Neural cell (in vitro differentiated cells): ENCODE data around the gene TMEM52B. TPM values are rescaled to one million over a fixed set of nuclear protein-coding genes. Genes with fewer than 3 reads are reported as not detected.

Experiments
- H2AFZ ChIP-seq: fragments of 200-600, 300-800 bp; sonication (generic), shearing (Covaris generic); 2 replicates; pipeline ENCODE4 v1.6.0; 2014; ENCODE audit warnings: low read depth, mild to moderate bottlenecking, antibody characterized with exemption, low read length, moderate library complexity
- H3F3A ChIP-seq: fragments of 200-600 bp; shearing (Covaris generic); 2 replicates; pipeline ENCODE4 v1.6.1; 2016; ENCODE audit warnings: mild to moderate bottlenecking, moderate library complexity, mixed read lengths, antibody characterized with exemption, low read length; ENCODE audit not compliant: insufficient read depth, poor library complexity, severe bottlenecking
- H3K27ac ChIP-seq: fragments of 200-600, 300-800 bp; sonication (generic), shearing (Covaris generic); 2 replicates; pipeline ENCODE4 v1.5.1; 2014; ENCODE audit warnings: mild to moderate bottlenecking, low read length, moderate library complexity
- H3K27me3 ChIP-seq: fragments of 300-800, 200-600 bp; sonication (generic), shearing (Covaris generic); 2 replicates; pipeline ENCODE4 v1.6.0; 2014; ENCODE audit warnings: mild to moderate bottlenecking, low read depth, low read length, moderate library complexity; ENCODE audit not compliant: insufficient read depth
- H3K36me3 ChIP-seq: fragments of 300-800, 200-600 bp; sonication (generic), shearing (Covaris generic); 2 replicates; pipeline ENCODE4 v1.5.1; 2014; ENCODE audit warnings: mild to moderate bottlenecking, antibody characterized with exemption, low read length, moderate library complexity; ENCODE audit not compliant: insufficient read depth
- H3K4me2 ChIP-seq: fragments of 300-800, 200-600 bp; sonication (generic), shearing (Covaris generic); 2 replicates; pipeline ENCODE4 v1.6.0; 2014; ENCODE audit warnings: mild to moderate bottlenecking, low read length
- H3K4me3 ChIP-seq: fragments of 300-800, 200-600 bp; sonication (generic), shearing (Covaris generic); 2 replicates; pipeline ENCODE4 v1.5.1; 2014; ENCODE audit warnings: mild to moderate bottlenecking, low read length, moderate library complexity
- H3K79me2 ChIP-seq: fragments of 200-600 bp; shearing (Covaris generic); replicated peaks from 2 replicates; pipeline ENCODE4 v1.6.0; 2014; ENCODE audit warnings: mild to moderate bottlenecking, low read length, moderate library complexity; ENCODE audit not compliant: insufficient read depth
- H3K9ac ChIP-seq: fragments of 300-800, 200-600 bp; sonication (generic), shearing (Covaris generic); 2 replicates; pipeline ENCODE4 v1.6.1; 2016; ENCODE audit warnings: mild to moderate bottlenecking, low read length, mixed read lengths
- H3K9me2 ChIP-seq: fragments of 200-600 bp; shearing (Covaris generic); 2 replicates; pipeline ENCODE4 v1.6.1; 2016; ENCODE audit warnings: mild to moderate bottlenecking, low read length, mixed read lengths; ENCODE audit not compliant: insufficient read depth
- H3K9me3 ChIP-seq: fragments of 200-600, 300-800 bp; sonication (generic), shearing (Covaris generic); 2 replicates; pipeline ENCODE4 v1.6.1; 2016; ENCODE audit warnings: mild to moderate bottlenecking, mixed run types, low read length, moderate library complexity, mixed read lengths
- H4K20me1 ChIP-seq: fragments of 200-600 bp; shearing (Covaris generic); 2 replicates; pipeline ENCODE4 v1.6.1; 2016; ENCODE audit warnings: mild to moderate bottlenecking, mixed run types; ENCODE audit not compliant: insufficient read depth
- EP300 ChIP-seq: fragments of 450-650 bp; conservative IDR thresholded peaks from 2 replicates; pipeline ENCODE4 v1.6.1; 2014; ENCODE audit warnings: antibody characterized with exemption, mild to moderate bottlenecking, moderate library complexity; ENCODE audit not compliant: poor library complexity, severe bottlenecking
- EZH2 ChIP-seq: fragments of 200-600, 300-800 bp; shearing (Covaris generic), sonication (generic); IDR thresholded peaks from 2 replicates; pipeline ENCODE4 v1.6.1; 2014; ENCODE audit warnings: antibody characterized with exemption, low read length, borderline replicate concordance, mild to moderate bottlenecking; ENCODE audit not compliant: insufficient read depth, poor library complexity, severe bottlenecking
- MXI1 ChIP-seq: fragments of 450-650 bp; conservative IDR thresholded peaks from 2 replicates; pipeline ENCODE4 v1.6.1; 2014; ENCODE audit warnings: antibody characterized with exemption, mild to moderate bottlenecking; ENCODE audit not compliant: poor library complexity, severe bottlenecking
- POLR2AphosphoS5 ChIP-seq: IDR thresholded peaks from 2 replicates; pipeline ENCODE4 v1.6.1; 2012
- RAD21 ChIP-seq: fragments of 450-650 bp; conservative IDR thresholded peaks from 2 replicates; pipeline ENCODE4 v1.6.1; 2014; ENCODE audit warnings: antibody characterized with exemption, mild to moderate bottlenecking, moderate library complexity
- REST ChIP-seq: IDR thresholded peaks from 2 replicates; pipeline ENCODE4 v1.6.1; 2012; ENCODE audit warnings: borderline replicate concordance
- SMC3 ChIP-seq: fragments of 450-650 bp; conservative IDR thresholded peaks from 2 replicates; pipeline ENCODE4 v1.6.1; 2014; ENCODE audit warnings: antibody characterized with exemption, mild to moderate bottlenecking, moderate library complexity; ENCODE audit not compliant: poor library complexity
- TAF1 ChIP-seq: IDR thresholded peaks from 2 replicates; pipeline ENCODE4 v1.6.1; 2012; ENCODE audit warnings: low read depth
- polyA plus RNA-seq: library from polyadenylated mRNA; depleted of rRNA; stranded (reverse); fragments of >200 nt; gene quantifications from 2 replicates; pipeline ENCODE4 v1.2.3, GENCODE V29; 2014
- TF ChIP-seq, protein P1 (sequence below): fragments of 450-650 bp; IDR thresholded peaks from 2 replicates; pipeline ENCODE4 v1.5.1; 2014; ENCODE audit warnings: antibody characterized with exemption, mild to moderate bottlenecking, moderate library complexity; ENCODE audit not compliant: poor library complexity, severe bottlenecking

Gene TMEM52B
- polyA plus RNA-seq, 1 donor from 2014 or later, result not detected

DNA sequence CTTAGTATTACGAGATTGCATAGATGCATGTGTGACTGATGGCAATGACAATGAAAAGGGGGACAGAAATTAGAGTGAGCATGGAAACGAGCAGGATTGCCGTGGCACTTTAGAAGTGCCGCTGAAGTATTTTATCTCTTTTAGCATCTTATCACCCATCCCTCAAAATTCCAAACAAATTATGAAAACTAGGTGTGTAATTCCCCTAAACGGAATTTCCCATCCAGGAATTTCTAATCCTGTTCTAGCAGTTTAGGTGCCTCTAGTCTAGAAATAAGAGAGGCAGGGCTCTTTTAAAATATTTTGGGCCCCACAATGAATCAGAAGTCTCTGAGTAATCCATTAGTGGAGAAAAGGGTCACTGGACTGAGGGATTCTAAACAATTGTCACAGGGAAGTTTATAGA is 947 bp downstream of the TMEM52B start:
- no peak overlapping the region for H3K27ac ChIP-seq
- H3K79me2 ChIP-seq, result no peaks in the 10 kb centered on the region
- H3K4me3 ChIP-seq, result no peak overlapping the region
- H4K20me1 ChIP-seq, result no peaks in the 10 kb centered on the region
- no peak overlapping the region for H3K9ac ChIP-seq
- no peaks in the 10 kb centered on the region for H3K9me2 ChIP-seq
- no peaks in the 10 kb centered on the region for H3F3A ChIP-seq
- no peaks in the 10 kb centered on the region for H3K27me3 ChIP-seq
- no peak overlapping the region for H3K4me2 ChIP-seq
- TF ChIP-seq RAD21 (no peak), MXI1 (no peak), EP300 (no peak), POLR2AphosphoS5 (no peak), TAF1 (no peak), REST (no peak), EZH2 (no peak), SMC3 (no peak)
- TF ChIP-seq, protein P1, sequence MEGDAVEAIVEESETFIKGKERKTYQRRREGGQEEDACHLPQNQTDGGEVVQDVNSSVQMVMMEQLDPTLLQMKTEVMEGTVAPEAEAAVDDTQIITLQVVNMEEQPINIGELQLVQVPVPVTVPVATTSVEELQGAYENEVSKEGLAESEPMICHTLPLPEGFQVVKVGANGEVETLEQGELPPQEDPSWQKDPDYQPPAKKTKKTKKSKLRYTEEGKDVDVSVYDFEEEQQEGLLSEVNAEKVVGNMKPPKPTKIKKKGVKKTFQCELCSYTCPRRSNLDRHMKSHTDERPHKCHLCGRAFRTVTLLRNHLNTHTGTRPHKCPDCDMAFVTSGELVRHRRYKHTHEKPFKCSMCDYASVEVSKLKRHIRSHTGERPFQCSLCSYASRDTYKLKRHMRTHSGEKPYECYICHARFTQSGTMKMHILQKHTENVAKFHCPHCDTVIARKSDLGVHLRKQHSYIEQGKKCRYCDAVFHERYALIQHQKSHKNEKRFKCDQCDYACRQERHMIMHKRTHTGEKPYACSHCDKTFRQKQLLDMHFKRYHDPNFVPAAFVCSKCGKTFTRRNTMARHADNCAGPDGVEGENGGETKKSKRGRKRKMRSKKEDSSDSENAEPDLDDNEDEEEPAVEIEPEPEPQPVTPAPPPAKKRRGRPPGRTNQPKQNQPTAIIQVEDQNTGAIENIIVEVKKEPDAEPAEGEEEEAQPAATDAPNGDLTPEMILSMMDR, result no peak
- H2AFZ ChIP-seq, result no peak overlapping the region
- no peaks in the 10 kb centered on the region for H3K9me3 ChIP-seq
- H3K36me3 ChIP-seq, result no peaks in the 10 kb centered on the region

GRCh38 chr12:10182354-10183049 is 3.7 kb downstream of the TMEM52B start:
- Histone ChIP-seq H3K27ac (no peak overlapping the region), H3K4me3 (no peak overlapping the region), H3K9me3 (no peaks in the 10 kb centered on the region), H3F3A (no peaks in the 10 kb centered on the region), H3K27me3 (no peaks in the 10 kb centered on the region), H3K79me2 (no peaks in the 10 kb centered on the region), H3K4me2 (no peak overlapping the region), H2AFZ (no peak overlapping the region), H3K36me3 (no peaks in the 10 kb centered on the region), H4K20me1 (no peaks in the 10 kb centered on the region), H3K9ac (no peak overlapping the region), H3K9me2 (no peaks in the 10 kb centered on the region)
- TF ChIP-seq EP300 (peak; percentile 59), EZH2 (no peak), POLR2AphosphoS5 (peak; percentile 64)
